BLaER1 (cell line): ENCODE results near the gene PDE4B.
"Not testable (repeated sequence)": the region's sequence is repeated elsewhere in the genome, so short reads cannot be mapped to it uniquely, and the experiment has no call there.

Experiments used
- H3K27ac ChIP-seq: shearing (Covaris generic); formaldehyde crosslinking; 2 replicates; pipeline ENCODE4 v1.8.1; 2022
- H3K27me3 ChIP-seq: shearing (Covaris generic); formaldehyde crosslinking; 2 replicates; pipeline ENCODE4 v1.8.1; 2022
- H3K36me3 ChIP-seq: shearing (Covaris generic); formaldehyde crosslinking; 2 replicates; pipeline ENCODE4 v1.8.1; 2022
- H3K4me1 ChIP-seq: shearing (Covaris generic); formaldehyde crosslinking; 2 replicates; pipeline ENCODE4 v1.8.1; 2022
- H3K4me2 ChIP-seq: shearing (Covaris generic); formaldehyde crosslinking; 2 replicates; pipeline ENCODE4 v1.8.1; 2022
- H3K4me3 ChIP-seq: shearing (Covaris generic); formaldehyde crosslinking; 2 replicates; pipeline ENCODE4 v1.8.1; 2022
- H3K9ac ChIP-seq: shearing (Covaris generic); formaldehyde crosslinking; 2 replicates; pipeline ENCODE4 v1.8.1; 2022
- H3K9me3 ChIP-seq: shearing (Covaris generic); formaldehyde crosslinking; 2 replicates; pipeline ENCODE4 v1.8.1; 2022
- H4K20me1 ChIP-seq: shearing (Covaris generic); formaldehyde crosslinking; 2 replicates; pipeline ENCODE4 v1.8.1; 2022
- Cebpa-rat ChIP-seq: shearing (Covaris generic); IDR thresholded peaks from 2 replicates; pipeline ENCODE4 v1.8.1; 2022

PDE4B gene

GRCh38 chr1:65997693-65998092, 205.0 kb downstream of the PDE4B start:
- no peaks in the 10 kb centered on the region for H3K9me3 ChIP-seq
- no peaks in the 10 kb centered on the region for H3K4me1 ChIP-seq
- no peak for TF ChIP-seq Cebpa-rat
- H3K27ac ChIP-seq: no peak overlapping the region
- H3K4me2 ChIP-seq: no peak overlapping the region
- no peak overlapping the region for H3K9ac ChIP-seq
- H4K20me1 ChIP-seq: no peaks in the 10 kb centered on the region
- no peaks in the 10 kb centered on the region for H3K27me3 ChIP-seq
- H3K36me3 ChIP-seq: no peaks in the 10 kb centered on the region
- no peak overlapping the region for H3K4me3 ChIP-seq

GRCh38 chr1:65998763-65999583, 206.3 kb downstream of the PDE4B start:
- H3K4me2 ChIP-seq: no peak overlapping the region
- no peaks in the 10 kb centered on the region for H3K9me3 ChIP-seq
- H4K20me1 ChIP-seq: no peaks in the 10 kb centered on the region
- H3K27me3 ChIP-seq: no peaks in the 10 kb centered on the region
- TF ChIP-seq Cebpa-rat: no peak
- H3K36me3 ChIP-seq: no peaks in the 10 kb centered on the region
- H3K27ac ChIP-seq: no peak overlapping the region
- H3K4me3 ChIP-seq: no peak overlapping the region
- H3K4me1 ChIP-seq: no peaks in the 10 kb centered on the region
- no peak overlapping the region for H3K9ac ChIP-seq

- no peaks in the 10 kb centered on the region for H3K9me3 ChIP-seq
- TF ChIP-seq Cebpa-rat: no peak
- no peak overlapping the region for H3K9ac ChIP-seq
- H3K4me2 ChIP-seq: no peak overlapping the region
- H3K27ac ChIP-seq: no peak overlapping the region
- no peaks in the 10 kb centered on the region for H3K27me3 ChIP-seq
- H3K4me1 ChIP-seq: no peaks in the 10 kb centered on the region
- no peak overlapping the region for H3K4me3 ChIP-seq
- H4K20me1 ChIP-seq: no peaks in the 10 kb centered on the region
- no peaks in the 10 kb centered on the region for H3K36me3 ChIP-seq
These were observed 207.4 kb downstream of the PDE4B start for GRCh38 chr1:66000033-66000637.

GRCh38 chr1:66003690-66004089, 211.0 kb downstream of the PDE4B start:
- Histone ChIP-seq H3K9ac (no peak overlapping the region), H3K4me1 (no peaks in the 10 kb centered on the region), H3K27ac (no peak overlapping the region), H4K20me1 (no peaks in the 10 kb centered on the region), H3K9me3 (no peaks in the 10 kb centered on the region), H3K27me3 (no peaks in the 10 kb centered on the region), H3K4me3 (no peak overlapping the region), H3K36me3 (no peaks in the 10 kb centered on the region), H3K4me2 (no peak overlapping the region)
- TF ChIP-seq Cebpa-rat: no peak

DNA sequence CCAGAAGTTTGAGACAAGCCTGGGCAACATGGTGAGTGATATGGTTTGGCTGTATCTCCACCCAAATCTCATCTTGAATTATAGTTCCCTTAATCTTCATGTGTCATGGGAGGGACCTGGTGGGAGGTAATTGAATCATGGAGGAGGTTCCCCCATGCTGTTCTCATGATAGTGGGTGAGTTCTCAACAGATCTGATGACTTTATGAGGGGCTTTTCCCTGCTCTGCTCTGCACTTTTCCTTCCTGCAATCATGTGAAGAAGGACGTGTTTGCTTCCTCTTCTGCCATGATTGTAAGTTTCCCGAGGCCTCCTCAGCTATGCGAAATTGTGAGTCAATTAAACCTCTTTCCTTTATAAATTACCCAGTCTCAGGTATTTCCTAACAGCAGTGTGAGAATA, 213.8 kb downstream of the PDE4B start:
- not testable (repeated sequence) for H3K9me3 ChIP-seq

GRCh38 chr1:66012106-66012784, 219.6 kb downstream of the PDE4B start:
- no peak overlapping the region for H3K4me3 ChIP-seq
- no peak overlapping the region for H3K4me2 ChIP-seq
- no peak overlapping the region for H3K9ac ChIP-seq
- no peaks in the 10 kb centered on the region for H3K27me3 ChIP-seq
- no peaks in the 10 kb centered on the region for H3K4me1 ChIP-seq
- no peak overlapping the region for H3K27ac ChIP-seq
- H3K9me3 ChIP-seq: no peaks in the 10 kb centered on the region
- no peak for TF ChIP-seq Cebpa-rat
- H3K36me3 ChIP-seq: no peaks in the 10 kb centered on the region
- H4K20me1 ChIP-seq: no peaks in the 10 kb centered on the region

More for the DNA sequence above, 213.8 kb downstream of the PDE4B start:
- H3K9ac ChIP-seq, H3K4me2 ChIP-seq, H3K27ac ChIP-seq, H3K27me3 ChIP-seq, H3K4me3 ChIP-seq, H3K36me3 ChIP-seq, H3K4me1 ChIP-seq, H4K20me1 ChIP-seq: not testable (repeated sequence)

GRCh38 chr1:66013371-66013770, 220.7 kb downstream of the PDE4B start:
- no peak overlapping the region for H3K4me2 ChIP-seq
- no peaks in the 10 kb centered on the region for H3K36me3 ChIP-seq
- no peak overlapping the region for H3K4me3 ChIP-seq
- H3K9me3 ChIP-seq: no peaks in the 10 kb centered on the region
- H4K20me1 ChIP-seq: no peaks in the 10 kb centered on the region
- no peak overlapping the region for H3K27ac ChIP-seq
- no peak for TF ChIP-seq Cebpa-rat
- no peaks in the 10 kb centered on the region for H3K4me1 ChIP-seq
- no peak overlapping the region for H3K9ac ChIP-seq
- H3K27me3 ChIP-seq: no peaks in the 10 kb centered on the region

DNA sequence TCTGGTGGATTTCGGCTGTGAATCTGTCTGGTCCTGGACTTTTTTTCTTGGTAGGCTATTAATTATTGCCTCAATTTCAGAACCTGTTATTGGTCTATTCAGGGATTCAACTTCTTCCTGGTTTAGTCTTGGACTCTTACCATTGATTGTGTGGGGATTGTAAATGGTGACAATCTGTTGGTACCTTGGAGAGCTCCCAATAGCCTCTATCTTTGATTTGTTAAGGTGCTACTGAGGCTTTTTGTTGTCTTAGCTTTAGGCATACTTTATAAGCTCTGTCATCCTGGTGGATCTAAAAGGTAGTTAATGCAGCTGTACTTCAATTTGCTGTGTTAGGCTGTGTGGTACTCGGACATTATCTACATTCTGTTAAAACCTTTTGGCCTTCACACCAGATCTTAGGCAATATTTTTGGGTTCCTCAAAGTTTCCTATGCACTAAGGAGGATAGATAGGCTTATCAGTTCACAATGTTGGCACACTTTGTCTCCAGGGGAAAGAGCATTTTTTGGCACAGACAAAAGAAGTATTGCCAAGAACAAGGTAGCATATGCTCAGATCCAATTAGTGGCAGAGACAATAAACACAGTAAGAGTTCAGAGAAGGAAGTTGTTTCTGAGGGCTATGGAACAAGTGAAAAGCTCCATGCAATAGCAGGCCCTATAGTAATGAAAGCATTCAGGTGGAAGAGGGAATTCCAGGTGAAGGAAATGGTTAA, 230.4 kb downstream of the PDE4B start:
- Histone ChIP-seq H3K27ac (no peak overlapping the region), H3K27me3 (no peaks in the 10 kb centered on the region), H3K9me3 (no peaks in the 10 kb centered on the region), H3K9ac (no peak overlapping the region), H3K4me1 (no peaks in the 10 kb centered on the region), H4K20me1 (no peaks in the 10 kb centered on the region), H3K4me3 (no peak overlapping the region), H3K36me3 (no peaks in the 10 kb centered on the region), H3K4me2 (no peak overlapping the region)
- TF ChIP-seq Cebpa-rat: no peak

DNA sequence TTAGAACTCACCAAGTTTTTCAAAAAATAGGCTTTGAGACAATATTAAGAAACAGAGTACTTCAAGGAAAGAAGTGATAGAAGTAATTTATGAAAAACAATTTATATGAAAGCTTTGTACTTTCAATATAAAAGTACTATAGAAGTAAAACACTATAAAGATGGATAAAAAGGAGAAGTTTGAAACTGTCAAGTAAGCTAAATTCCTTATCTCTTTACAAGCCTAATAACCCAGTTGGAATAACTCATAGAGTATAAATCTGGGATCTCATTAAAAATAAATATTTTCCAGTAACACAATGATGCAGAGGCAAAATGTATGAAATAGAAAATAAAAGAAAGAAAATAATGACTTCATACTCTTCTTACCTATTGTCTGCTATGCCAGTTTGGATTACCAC, 232.5 kb downstream of the PDE4B start:
- no peak for TF ChIP-seq Cebpa-rat
- Histone ChIP-seq H3K4me1 (no peaks in the 10 kb centered on the region), H3K36me3 (no peaks in the 10 kb centered on the region), H4K20me1 (no peaks in the 10 kb centered on the region), H3K9me3 (peaks cover 5% of the 10 kb centered on the region), H3K4me2 (no peak overlapping the region), H3K27me3 (no peaks in the 10 kb centered on the region), H3K4me3 (no peak overlapping the region), H3K9ac (no peak overlapping the region), H3K27ac (no peak overlapping the region)

DNA sequence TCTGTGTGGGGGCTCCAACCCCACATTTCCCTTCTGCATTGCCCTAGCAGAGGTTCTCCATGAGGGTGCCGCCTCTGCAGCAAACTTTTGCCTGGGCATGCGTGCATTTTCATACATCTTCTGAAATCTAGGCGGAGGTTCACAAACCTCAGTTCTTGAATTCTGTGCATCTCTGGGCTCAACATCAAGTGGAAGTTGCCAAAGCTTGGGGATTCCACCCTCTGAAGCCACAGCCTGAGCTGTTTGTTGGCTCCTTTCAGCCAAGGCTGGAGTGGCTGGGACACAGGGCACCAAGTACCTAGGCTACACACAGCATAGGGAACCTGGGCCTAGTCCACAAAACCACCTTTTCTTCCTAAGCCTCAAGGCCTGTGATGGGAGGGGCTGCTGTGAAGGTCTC, 235.3 kb downstream of the PDE4B start:
- no peaks in the 10 kb centered on the region for H3K36me3 ChIP-seq
- peaks cover 12% of the 10 kb centered on the region for H3K9me3 ChIP-seq
- H3K27me3 ChIP-seq: no peaks in the 10 kb centered on the region
- H3K9ac ChIP-seq: no peak overlapping the region
- TF ChIP-seq Cebpa-rat: no peak
- no peak overlapping the region for H3K4me2 ChIP-seq
- no peaks in the 10 kb centered on the region for H4K20me1 ChIP-seq
- H3K4me1 ChIP-seq: no peaks in the 10 kb centered on the region
- no peak overlapping the region for H3K27ac ChIP-seq
- H3K4me3 ChIP-seq: no peak overlapping the region
